GM12874 (cell line): ENCODE measurements around the gene ACVR1.

Experiments used
- CTCF ChIP-seq: IDR thresholded peaks from 2 replicates; pipeline ENCODE4 v1.5.1; 2011; ENCODE audit warnings: low read depth, mild to moderate bottlenecking, control low read depth, low read length, moderate library complexity; ENCODE audit not compliant: insufficient read depth

The ACVR1 gene

GRCh38 chr2:157789256-157789655 lies 86.9 kb downstream of the ACVR1 start:
- no peak for TF ChIP-seq CTCF

GRCh38 chr2:157788201-157788600 lies 87.9 kb downstream of the ACVR1 start:
- TF ChIP-seq CTCF, result no peak

GRCh38 chr2:157787364-157787938 lies 88.7 kb downstream of the ACVR1 start:
- no peak for TF ChIP-seq CTCF

GRCh38 chr2:157786663-157787363 lies 89.3 kb downstream of the ACVR1 start:
- no peak for TF ChIP-seq CTCF

GRCh38 chr2:157785866-157786662 lies 90.1 kb downstream of the ACVR1 start:
- TF ChIP-seq CTCF, result no peak

- TF ChIP-seq CTCF, result no peak
Observed at GRCh38 chr2:157785200-157785599, 90.9 kb downstream of the ACVR1 start.

- TF ChIP-seq CTCF, result no peak
Observed at GRCh38 chr2:157784823-157785175, 91.3 kb downstream of the ACVR1 start.
